ENCODE measurements around the gene STAB1.

Gene STAB1

DNA sequence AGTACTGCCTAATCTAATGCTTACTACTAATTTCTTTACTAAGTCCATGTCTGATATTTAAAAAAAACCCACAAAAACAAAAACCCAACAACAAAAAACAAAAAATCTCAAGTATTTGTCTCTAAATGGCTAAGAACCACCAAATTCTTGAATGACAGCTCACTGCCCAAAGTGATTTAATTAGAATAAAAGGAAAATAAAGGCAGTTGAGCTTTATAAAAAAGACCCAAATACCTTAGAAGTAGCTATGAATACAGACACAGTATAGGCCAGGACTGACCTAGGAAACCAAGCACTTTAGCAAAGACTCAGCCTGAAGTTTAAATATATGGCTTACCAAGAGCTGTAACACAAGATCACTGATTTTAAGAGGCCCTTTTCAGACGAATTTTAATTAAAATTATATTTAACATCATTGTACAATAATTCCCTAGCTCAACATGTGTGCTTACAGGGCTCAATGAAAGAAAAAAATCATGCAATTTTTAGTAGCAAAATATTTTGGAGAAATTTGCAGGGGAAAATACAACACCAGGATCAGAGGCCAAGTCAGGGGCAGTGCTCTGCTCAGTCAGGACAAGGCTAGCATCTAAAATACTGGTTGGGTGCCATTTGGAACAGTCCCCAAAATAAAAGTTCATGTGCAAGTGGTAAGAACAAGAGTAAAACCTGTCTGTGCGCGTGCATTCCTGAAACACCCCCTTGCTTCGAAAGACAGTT, 66.0 kb downstream of the STAB1 start:
- no peak overlapping the region for H3K4me3 ChIP-seq (ENCODE audit: low read depth, low read length)

DNA sequence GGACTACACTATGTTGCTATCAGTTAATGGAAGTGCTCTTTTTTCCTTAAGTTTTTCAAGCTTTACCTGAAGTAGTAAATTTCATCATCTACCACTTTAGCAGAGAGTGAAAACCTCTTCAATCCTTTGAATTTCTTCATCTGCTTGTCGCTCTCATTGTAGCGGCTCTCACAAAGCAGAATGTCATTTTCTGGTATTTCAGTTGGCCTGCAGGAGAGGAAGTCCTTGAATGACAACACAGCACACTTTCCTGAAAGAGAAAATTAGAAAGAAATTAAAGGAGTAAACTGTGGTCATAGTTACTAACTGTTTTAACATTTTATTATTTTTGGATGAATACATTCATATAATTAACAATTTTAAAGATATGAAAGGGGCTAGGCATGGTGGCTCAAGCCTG, 68.8 kb downstream of the STAB1 start:
- no peak overlapping the region for H3K4me3 ChIP-seq (ENCODE audit: low read depth, low read length)

DNA sequence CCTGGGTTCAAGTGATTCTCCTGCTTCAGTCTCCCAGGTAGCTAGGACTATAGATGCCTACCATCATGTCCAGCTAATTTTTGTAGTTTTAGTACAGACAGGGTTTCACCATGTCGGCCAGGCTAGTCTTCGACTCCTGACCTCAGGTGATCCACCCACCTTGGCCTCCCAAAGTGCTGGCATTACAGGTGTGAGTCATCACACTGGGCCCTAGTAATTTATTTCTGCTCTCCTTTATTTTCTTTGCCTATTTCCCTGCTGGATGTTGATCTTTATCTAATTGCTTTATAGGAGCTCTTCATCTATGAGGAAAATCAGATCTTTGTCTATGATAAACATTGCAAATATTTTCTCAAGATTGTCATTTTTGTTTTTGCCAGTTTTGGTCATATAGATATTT, 72.9 kb downstream of the STAB1 start:
- no peak overlapping the region for H3K4me3 ChIP-seq (ENCODE audit: low read depth, low read length)

DNA sequence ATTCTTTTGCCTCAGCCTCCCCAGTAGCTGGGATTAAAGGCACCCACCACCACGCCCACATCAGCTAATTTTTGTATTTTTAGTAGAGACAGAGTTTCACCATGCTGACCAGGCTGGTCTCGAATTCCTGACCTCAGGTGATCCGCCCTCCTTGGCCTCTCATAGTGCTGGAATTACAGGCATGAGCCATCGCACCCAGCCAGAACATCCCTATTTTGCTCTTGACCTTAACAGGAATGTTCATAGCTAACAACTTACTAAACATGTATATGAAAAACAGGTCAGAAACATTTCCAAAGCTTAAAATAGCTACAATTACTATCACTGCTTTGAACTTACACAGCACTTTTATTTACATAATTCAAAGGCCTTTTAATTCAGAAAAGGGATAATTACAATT, 74.9 kb downstream of the STAB1 start:
- H3K4me3 ChIP-seq (ENCODE audit: low read depth, low read length), result no peak overlapping the region

DNA sequence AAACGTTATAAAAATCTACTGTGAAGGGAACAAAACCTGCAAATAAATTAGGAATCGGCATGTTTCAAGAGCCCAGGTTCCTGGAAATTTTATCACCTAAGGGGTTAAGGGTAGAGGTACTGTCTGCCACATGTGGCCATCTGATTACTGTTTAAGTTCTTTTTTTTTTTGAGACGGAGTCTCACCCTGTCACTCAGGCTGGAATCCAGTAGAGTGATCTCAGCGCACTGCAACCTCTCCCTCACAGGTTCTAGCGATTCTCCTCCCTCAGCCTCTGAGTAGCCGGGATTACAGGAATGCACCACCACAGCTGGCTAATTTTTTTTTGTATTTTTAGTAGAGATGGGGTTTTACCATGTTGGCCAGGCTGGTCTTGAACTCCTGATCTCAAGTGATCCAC, 77.1 kb downstream of the STAB1 start:
- H3K4me3 ChIP-seq (ENCODE audit: low read depth, low read length), result no peak overlapping the region
